Measurements from ENCODE around the gene ZNF543. TPM values are rescaled to one million over a fixed set of nuclear protein-coding genes. Genes with fewer than 3 reads are reported as not detected.

ZNF543 gene
- total RNA-seq, 1 experiment from 2014 or later: 5.2 TPM

- Histone ChIP-seq H3K27ac (ENCODE audit: low read length) (no peak overlapping the region), H3K79me2 (ENCODE audit: low read length) (peaks cover 3% of the 10 kb centered on the region), H3K9me2 (replicated peaks; ENCODE audit: low read length) (no peaks in the 10 kb centered on the region), H3K4me2 (ENCODE audit: low read length) (no peak overlapping the region), H3F3A (ENCODE audit: low read length, unreplicated experiment) (no peaks in the 10 kb centered on the region), H3K4me1 (ENCODE audit: insufficient read depth, low read length) (no peaks in the 10 kb centered on the region), H3K9ac (ENCODE audit: low read length) (no peak overlapping the region), H3K27me3 (ENCODE audit: low read length) (no peaks in the 10 kb centered on the region), H2AFZ (ENCODE audit: low read length) (no peak overlapping the region), H3K4me3 (ENCODE audit: low read length) (no peak overlapping the region), H3K36me3 (ENCODE audit: low read depth, low read length) (peaks cover 8% of the 10 kb centered on the region; the same call in 1 of the 2 replicates), H4K20me1 (ENCODE audit: low read length) (0 out of 2 replicates have a peak, but pooled peaks cover under 1% of the 10 kb centered on the region), H3K9me3 (ENCODE audit: low read length) (no peaks in the 10 kb centered on the region)
- DNase-seq (no peak), ATAC-seq (no peak; the same call in 1 of the 2 replicates)
- TF ChIP-seq EZH2phosphoT487 (IDR thresholded peaks at IDR 0.05; ENCODE audit: borderline replicate concordance, low read length) (no peak), EZH2 (IDR thresholded peaks at IDR 0.05; ENCODE audit: low read length, unreplicated experiment) (no peak)
- TF ChIP-seq, protein P1, sequence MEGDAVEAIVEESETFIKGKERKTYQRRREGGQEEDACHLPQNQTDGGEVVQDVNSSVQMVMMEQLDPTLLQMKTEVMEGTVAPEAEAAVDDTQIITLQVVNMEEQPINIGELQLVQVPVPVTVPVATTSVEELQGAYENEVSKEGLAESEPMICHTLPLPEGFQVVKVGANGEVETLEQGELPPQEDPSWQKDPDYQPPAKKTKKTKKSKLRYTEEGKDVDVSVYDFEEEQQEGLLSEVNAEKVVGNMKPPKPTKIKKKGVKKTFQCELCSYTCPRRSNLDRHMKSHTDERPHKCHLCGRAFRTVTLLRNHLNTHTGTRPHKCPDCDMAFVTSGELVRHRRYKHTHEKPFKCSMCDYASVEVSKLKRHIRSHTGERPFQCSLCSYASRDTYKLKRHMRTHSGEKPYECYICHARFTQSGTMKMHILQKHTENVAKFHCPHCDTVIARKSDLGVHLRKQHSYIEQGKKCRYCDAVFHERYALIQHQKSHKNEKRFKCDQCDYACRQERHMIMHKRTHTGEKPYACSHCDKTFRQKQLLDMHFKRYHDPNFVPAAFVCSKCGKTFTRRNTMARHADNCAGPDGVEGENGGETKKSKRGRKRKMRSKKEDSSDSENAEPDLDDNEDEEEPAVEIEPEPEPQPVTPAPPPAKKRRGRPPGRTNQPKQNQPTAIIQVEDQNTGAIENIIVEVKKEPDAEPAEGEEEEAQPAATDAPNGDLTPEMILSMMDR (conservative IDR thresholded peaks at IDR 0.05; ENCODE audit: low read depth, low read length): no peak
- CTCF ChIA-PET: no interaction called here
- POLR2A ChIA-PET (ENCODE audit: unreplicated experiment): no interaction called here
- no TSS peak for BruUV-seq (replicated peaks)
- intact Hi-C loops (cut with micrococcal nuclease): no loop called here
Observed at GRCh38 chr19:57308514-57308913, 11.8 kb upstream of the ZNF543 start.

- Histone ChIP-seq H2AFZ (ENCODE audit: low read length) (no peak overlapping the region), H3K4me1 (ENCODE audit: insufficient read depth, low read length) (no peaks in the 10 kb centered on the region), H3F3A (ENCODE audit: low read length, unreplicated experiment) (no peaks in the 10 kb centered on the region), H3K4me3 (ENCODE audit: low read length) (no peak overlapping the region), H4K20me1 (ENCODE audit: low read length) (no peaks in the 10 kb centered on the region), H3K27ac (ENCODE audit: low read length) (no peak overlapping the region), H3K79me2 (ENCODE audit: low read length) (no peaks in the 10 kb centered on the region), H3K4me2 (ENCODE audit: low read length) (no peak overlapping the region), H3K9ac (ENCODE audit: low read length) (no peak overlapping the region), H3K9me2 (replicated peaks; ENCODE audit: low read length) (no peaks in the 10 kb centered on the region), H3K36me3 (ENCODE audit: low read depth, low read length) (no peaks in the 10 kb centered on the region), H3K9me3 (ENCODE audit: low read length) (no peaks in the 10 kb centered on the region), H3K27me3 (ENCODE audit: low read length) (0 out of 2 replicates have a peak, but pooled peaks cover 7% of the 10 kb centered on the region)
- ChIA-PET POLR2A (ENCODE audit: unreplicated experiment) (no interaction called here), CTCF (no interaction called here)
- ATAC-seq (peak; percentile 32; the same call in 1 of the 2 replicates), DNase-seq (no peak)
- no TSS peak for BruUV-seq (replicated peaks)
- TF ChIP-seq, protein P1 (conservative IDR thresholded peaks at IDR 0.05; ENCODE audit: low read depth, low read length): no peak
- TF ChIP-seq EZH2phosphoT487 (IDR thresholded peaks at IDR 0.05; ENCODE audit: borderline replicate concordance, low read length) (no peak), EZH2 (IDR thresholded peaks at IDR 0.05; ENCODE audit: low read length, unreplicated experiment) (no peak)
- intact Hi-C loops (cut with micrococcal nuclease): no loop called here
Observed at GRCh38 chr19:57310792-57311191, 9.5 kb upstream of the ZNF543 start.

- ChIA-PET CTCF (no interaction called here), POLR2A (ENCODE audit: unreplicated experiment) (no interaction called here)
- BruUV-seq (replicated peaks): no TSS peak
Observed at GRCh38 chr19:57314146-57314545, 6.1 kb upstream of the ZNF543 start.

More at GRCh38 chr19:57314146-57314545, 6.1 kb upstream of the ZNF543 start:
- H3F3A ChIP-seq (ENCODE audit: low read length, unreplicated experiment): no peaks in the 10 kb centered on the region
- H3K4me1 ChIP-seq (ENCODE audit: insufficient read depth, low read length): no peaks in the 10 kb centered on the region
- ATAC-seq: no peak
- H3K36me3 ChIP-seq (ENCODE audit: low read depth, low read length): no peaks in the 10 kb centered on the region
- no peak overlapping the region for H3K4me2 ChIP-seq (ENCODE audit: low read length)
- H2AFZ ChIP-seq (ENCODE audit: low read length): no peak overlapping the region
- H4K20me1 ChIP-seq (ENCODE audit: low read length): no peaks in the 10 kb centered on the region
- H3K9ac ChIP-seq (ENCODE audit: low read length): no peak overlapping the region
- no peaks in the 10 kb centered on the region for H3K9me2 ChIP-seq (replicated peaks; ENCODE audit: low read length)
- no peaks in the 10 kb centered on the region for H3K9me3 ChIP-seq (ENCODE audit: low read length)
- H3K4me3 ChIP-seq (ENCODE audit: low read length): no peak overlapping the region
- intact Hi-C loops (cut with micrococcal nuclease): no loop called here
- TF ChIP-seq EZH2phosphoT487 (IDR thresholded peaks at IDR 0.05; ENCODE audit: borderline replicate concordance, low read length): no peak
- no peak for TF ChIP-seq EZH2 (IDR thresholded peaks at IDR 0.05; ENCODE audit: low read length, unreplicated experiment)
- TF ChIP-seq, protein P1 (conservative IDR thresholded peaks at IDR 0.05; ENCODE audit: low read depth, low read length): no peak
- no peak overlapping the region for H3K27ac ChIP-seq (ENCODE audit: low read length)
- 0 out of 2 replicates have a peak, but pooled peaks cover 7% of the 10 kb centered on the region for H3K27me3 ChIP-seq (ENCODE audit: low read length)
- no peaks in the 10 kb centered on the region for H3K79me2 ChIP-seq (ENCODE audit: low read length)
- DNase-seq: no peak
